Loucy (cell line): ENCODE results near the gene CNTN5.

ENCODE experiments used
- H2AFZ ChIP-seq: fragments of 200-600 bp; sonication (generic); 2 replicates; pipeline ENCODE4 v1.6.0; 2016; ENCODE audit warnings: antibody characterized with exemption, mild to moderate bottlenecking, low read length, moderate library complexity
- H3F3A ChIP-seq: fragments of 200-600 bp; 2 replicates; pipeline ENCODE4 v1.6.0; 2016; ENCODE audit warnings: antibody characterized with exemption, low read depth, mild to moderate bottlenecking
- H3K27me3 ChIP-seq: fragments of 200-600 bp; sonication (generic); 2 replicates; pipeline ENCODE4 v1.6.1; 2014; ENCODE audit warnings: low read length, mild to moderate bottlenecking; ENCODE audit not compliant: insufficient read depth, poor library complexity, severe bottlenecking
- H3K36me3 ChIP-seq: fragments of 200-600 bp; sonication (generic); 2 replicates; pipeline ENCODE4 v1.6.1; 2016; ENCODE audit warnings: low read length; ENCODE audit not compliant: insufficient read depth
- H3K4me1 ChIP-seq: fragments of 200-600 bp; sonication (generic); 2 replicates; pipeline ENCODE4 v1.5.1; 2014; ENCODE audit warnings: low read length, mild to moderate bottlenecking; ENCODE audit not compliant: insufficient read depth, poor library complexity, severe bottlenecking
- H3K4me2 ChIP-seq: fragments of 200-600 bp; sonication (generic); 2 replicates; pipeline ENCODE4 v1.6.0; 2014; ENCODE audit warnings: antibody characterized with exemption, low read length, low read depth, mild to moderate bottlenecking; ENCODE audit not compliant: poor library complexity, severe bottlenecking
- H3K4me3 ChIP-seq: fragments of 200-600 bp; sonication (generic); 2 replicates; pipeline ENCODE4 v1.5.1; 2014; ENCODE audit warnings: low read length, mild to moderate bottlenecking, mixed read lengths; ENCODE audit not compliant: poor library complexity, severe bottlenecking
- H3K79me2 ChIP-seq: fragments of 200-600 bp; sonication (generic); 2 replicates; pipeline ENCODE4 v1.6.1; 2014; ENCODE audit warnings: low read length; ENCODE audit not compliant: insufficient read depth
- H3K9ac ChIP-seq: fragments of 200-600 bp; sonication (generic); 2 replicates; pipeline ENCODE4 v1.6.0; 2014; ENCODE audit warnings: mild to moderate bottlenecking, low read depth, low read length, moderate library complexity; ENCODE audit not compliant: poor library complexity, severe bottlenecking
- H3K9me2 ChIP-seq: fragments of 200-600 bp; sonication (generic); replicated peaks from 2 replicates; pipeline ENCODE4 v1.6.1; 2016; ENCODE audit warnings: low read depth, low read length, mixed read lengths
- H3K9me3 ChIP-seq: fragments of 200-600 bp; sonication (generic); 2 replicates; pipeline ENCODE4 v1.6.1; 2014; ENCODE audit warnings: mild to moderate bottlenecking, antibody characterized with exemption, low read length, low read depth; ENCODE audit not compliant: insufficient read depth
- H4K20me1 ChIP-seq: fragments of 200-600 bp; sonication (generic); 2 replicates; pipeline ENCODE4 v1.6.0; 2014; ENCODE audit warnings: antibody characterized with exemption, low read length, mild to moderate bottlenecking; ENCODE audit not compliant: insufficient read depth, poor library complexity, severe bottlenecking
- EZH2phosphoT487 ChIP-seq: fragments of 200-600 bp; IDR thresholded peaks from 2 replicates; pipeline ENCODE4 v1.6.1; 2018; ENCODE audit warnings: antibody characterized with exemption, mild to moderate bottlenecking, moderate library complexity, borderline replicate concordance
- TF ChIP-seq, protein P1 (sequence below): fragments of 200-600 bp; sonication (generic); conservative IDR thresholded peaks from 2 replicates; pipeline ENCODE4 v1.5.1; 2014; ENCODE audit warnings: mild to moderate bottlenecking, antibody characterized with exemption, low read length

The CNTN5 gene

DNA sequence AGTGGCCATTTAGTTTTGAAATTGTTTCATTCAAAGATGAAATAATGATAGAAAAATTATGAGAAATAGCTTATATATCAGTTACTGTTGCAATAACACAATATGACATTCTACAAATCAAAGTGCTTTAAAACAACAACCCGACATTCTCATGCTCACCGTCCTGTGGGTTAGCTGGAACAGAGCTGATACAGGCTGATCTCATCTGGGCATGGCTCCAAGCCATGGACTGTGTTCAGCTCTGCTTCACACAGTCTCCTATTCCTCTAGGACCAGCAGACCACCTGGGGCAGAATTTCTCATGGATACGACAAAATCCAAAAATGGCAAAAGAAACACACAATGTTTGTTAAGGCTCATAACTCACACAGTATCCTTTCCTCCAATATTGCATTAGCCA lies 178.6 kb downstream of the CNTN5 start:
- TF ChIP-seq, protein P1, sequence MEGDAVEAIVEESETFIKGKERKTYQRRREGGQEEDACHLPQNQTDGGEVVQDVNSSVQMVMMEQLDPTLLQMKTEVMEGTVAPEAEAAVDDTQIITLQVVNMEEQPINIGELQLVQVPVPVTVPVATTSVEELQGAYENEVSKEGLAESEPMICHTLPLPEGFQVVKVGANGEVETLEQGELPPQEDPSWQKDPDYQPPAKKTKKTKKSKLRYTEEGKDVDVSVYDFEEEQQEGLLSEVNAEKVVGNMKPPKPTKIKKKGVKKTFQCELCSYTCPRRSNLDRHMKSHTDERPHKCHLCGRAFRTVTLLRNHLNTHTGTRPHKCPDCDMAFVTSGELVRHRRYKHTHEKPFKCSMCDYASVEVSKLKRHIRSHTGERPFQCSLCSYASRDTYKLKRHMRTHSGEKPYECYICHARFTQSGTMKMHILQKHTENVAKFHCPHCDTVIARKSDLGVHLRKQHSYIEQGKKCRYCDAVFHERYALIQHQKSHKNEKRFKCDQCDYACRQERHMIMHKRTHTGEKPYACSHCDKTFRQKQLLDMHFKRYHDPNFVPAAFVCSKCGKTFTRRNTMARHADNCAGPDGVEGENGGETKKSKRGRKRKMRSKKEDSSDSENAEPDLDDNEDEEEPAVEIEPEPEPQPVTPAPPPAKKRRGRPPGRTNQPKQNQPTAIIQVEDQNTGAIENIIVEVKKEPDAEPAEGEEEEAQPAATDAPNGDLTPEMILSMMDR: no peak
- TF ChIP-seq EZH2phosphoT487: no peak
- Histone ChIP-seq H3K4me2 (no peak overlapping the region), H3K9me2 (no peaks in the 10 kb centered on the region), H3K4me3 (no peak overlapping the region), H3K9me3 (no peaks in the 10 kb centered on the region), H3K9ac (no peak overlapping the region), H3F3A (no peaks in the 10 kb centered on the region), H3K79me2 (no peaks in the 10 kb centered on the region), H2AFZ (no peak overlapping the region), H3K27me3 (no peaks in the 10 kb centered on the region), H4K20me1 (no peaks in the 10 kb centered on the region), H3K36me3 (no peaks in the 10 kb centered on the region), H3K4me1 (no peaks in the 10 kb centered on the region)

DNA sequence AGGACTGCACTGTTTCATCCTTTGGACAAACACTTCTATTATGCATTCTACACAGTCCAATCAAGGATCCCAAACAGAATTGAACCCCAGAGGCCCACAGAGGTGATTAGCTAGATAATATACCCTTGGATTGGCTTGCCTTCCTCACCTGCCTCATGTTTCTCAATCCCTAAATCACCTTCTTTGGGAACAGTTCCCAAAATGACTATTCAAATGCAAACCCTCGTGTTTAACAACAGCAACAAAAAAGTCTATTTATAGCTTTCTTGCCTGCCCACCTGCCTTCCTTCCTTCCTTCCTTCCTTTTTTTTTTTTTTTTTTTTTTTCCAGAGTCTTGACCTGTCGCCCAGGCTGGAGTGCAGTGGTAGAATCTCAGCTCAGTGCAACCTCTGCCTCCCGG lies 180.0 kb downstream of the CNTN5 start:
- H3K9me3 ChIP-seq: no peaks in the 10 kb centered on the region
- no peak overlapping the region for H3K9ac ChIP-seq
- no peaks in the 10 kb centered on the region for H3K36me3 ChIP-seq
- H3K4me2 ChIP-seq: no peak overlapping the region
- H3K4me3 ChIP-seq: no peak overlapping the region
- no peaks in the 10 kb centered on the region for H3K79me2 ChIP-seq
- H3K27me3 ChIP-seq: no peaks in the 10 kb centered on the region
- no peaks in the 10 kb centered on the region for H3K9me2 ChIP-seq
- H3K4me1 ChIP-seq: no peaks in the 10 kb centered on the region
- TF ChIP-seq EZH2phosphoT487: no peak
- TF ChIP-seq, protein P1: no peak
- H3F3A ChIP-seq: no peaks in the 10 kb centered on the region
- H2AFZ ChIP-seq: no peak overlapping the region
- H4K20me1 ChIP-seq: no peaks in the 10 kb centered on the region

DNA sequence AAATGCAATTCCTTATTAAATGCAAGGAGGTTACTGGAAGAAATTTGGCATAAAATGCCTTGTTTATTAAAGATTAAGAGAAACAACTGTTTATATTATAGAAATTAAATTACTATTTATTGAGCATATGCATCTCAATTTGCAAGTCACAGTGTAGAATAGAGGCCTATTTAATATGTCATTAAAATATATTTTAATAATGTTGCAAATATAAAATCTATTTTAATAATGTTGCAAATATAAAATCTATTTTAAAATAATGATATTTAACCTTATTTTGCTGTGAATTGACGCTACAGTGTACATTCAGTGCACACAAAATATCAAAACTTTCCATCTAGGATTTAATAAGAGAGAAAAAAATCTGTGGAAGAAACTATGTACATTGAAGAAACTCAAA lies 188.1 kb downstream of the CNTN5 start:
- no peak overlapping the region for H3K9ac ChIP-seq
- H3K79me2 ChIP-seq: no peaks in the 10 kb centered on the region
- no peak overlapping the region for H2AFZ ChIP-seq
- TF ChIP-seq EZH2phosphoT487: no peak
- TF ChIP-seq, protein P1: no peak
- H3K4me1 ChIP-seq: no peaks in the 10 kb centered on the region
- H3F3A ChIP-seq: no peaks in the 10 kb centered on the region
- no peaks in the 10 kb centered on the region for H3K9me3 ChIP-seq
- H3K4me3 ChIP-seq: no peak overlapping the region
- no peak overlapping the region for H3K4me2 ChIP-seq
- no peaks in the 10 kb centered on the region for H3K36me3 ChIP-seq
- H3K9me2 ChIP-seq: 0 out of 2 replicates have a peak, but pooled peaks cover 4% of the 10 kb centered on the region
- H3K27me3 ChIP-seq: no peaks in the 10 kb centered on the region
- H4K20me1 ChIP-seq: no peaks in the 10 kb centered on the region
